NCI-H748 treated with DMSO at 0.1 percent for 48 hours (cell line): Measurements from ENCODE around the gene THAP10.
"Not testable (repeated sequence)": the region's sequence is repeated elsewhere in the genome, so short reads cannot be mapped to it uniquely, and the experiment has no call there.

Source experiments
- DNase-seq: peaks from one replicate; lab custom pipeline; 2025; lab: John Stamatoyannopoulos, UW

The THAP10 gene

DNA sequence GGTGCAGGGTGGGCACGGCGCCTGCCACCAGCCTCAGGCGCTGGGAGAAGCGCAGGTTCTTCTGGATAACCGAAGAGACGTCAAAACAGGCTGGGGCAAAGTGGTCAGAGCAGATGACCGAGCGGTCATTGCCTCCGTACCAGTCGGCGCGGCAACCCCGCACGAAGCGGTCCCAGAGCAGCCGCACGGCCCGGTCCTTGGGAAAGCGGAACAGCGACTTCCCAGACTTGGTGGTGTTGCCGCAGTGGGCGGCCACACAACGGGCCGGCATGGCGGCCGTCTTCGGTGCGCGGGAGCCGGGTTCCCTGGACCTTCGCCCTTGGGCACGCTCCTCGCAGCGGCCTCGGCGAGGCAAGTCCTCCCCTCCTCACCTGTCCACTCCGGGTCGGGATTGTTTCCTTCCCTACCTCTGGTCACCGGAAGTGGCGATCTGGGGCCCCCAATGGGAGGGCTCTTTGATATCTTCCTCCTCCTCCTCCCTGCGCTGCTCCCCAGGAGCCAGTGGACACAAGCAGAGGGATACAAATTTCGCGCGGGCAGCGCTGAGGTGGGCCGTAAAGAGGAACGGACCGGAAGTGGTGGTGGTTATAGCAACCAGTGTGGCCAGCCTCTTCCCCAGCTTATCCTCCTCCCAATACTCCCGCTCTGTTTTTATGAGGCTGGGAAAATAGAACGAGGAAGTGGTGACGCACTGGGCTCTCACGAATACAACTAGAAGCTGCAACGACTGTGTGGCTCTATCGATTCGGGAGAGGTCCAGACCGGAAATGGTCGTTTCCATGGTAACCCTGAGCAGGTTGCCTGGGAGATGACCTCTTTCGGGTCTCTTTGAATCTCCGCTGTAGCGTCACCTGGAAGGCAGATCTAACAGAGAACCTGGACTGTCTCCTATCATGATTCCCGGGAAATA lies at the start of gene THAP10, which contains the start of gene LRRC49:
TSS of gene THAP10 (minus strand) at position 432 of the 910 bp plus-strand sequence. CDS start at position 271, 161 bp downstream.
TSS of gene LRRC49 (plus strand) at position 825 of the 910 bp plus-strand sequence. CDS start at position 894, 69 bp downstream.
- peak; percentile 91 for DNase-seq

DNA sequence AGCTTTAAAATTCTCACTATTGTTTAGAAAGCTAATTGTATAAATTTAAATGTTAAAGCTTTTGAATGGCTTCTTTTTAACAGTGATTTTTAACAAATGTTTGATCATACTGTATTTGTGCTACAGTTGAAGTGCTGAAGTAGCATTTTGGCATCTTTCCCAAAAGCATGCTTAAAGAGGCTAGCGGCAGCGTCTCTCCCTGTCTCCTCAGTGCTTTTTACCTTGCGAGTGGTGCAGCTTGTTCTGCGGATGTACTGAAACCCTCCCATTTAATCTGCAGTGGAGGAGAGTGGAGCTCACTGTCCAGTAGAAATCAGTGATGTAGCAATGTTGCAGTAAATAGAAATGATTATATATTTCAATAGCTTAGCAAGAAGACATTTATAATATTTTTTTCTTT lies 44.1 kb upstream of the THAP10 start:
- DNase-seq, result peak; percentile 61

GRCh38 chr15:70935631-70936030 lies 43.4 kb upstream of the THAP10 start:
- DNase-seq, result no peak

GRCh38 chr15:70933411-70933810 lies 41.2 kb upstream of the THAP10 start:
- DNase-seq, result no peak

GRCh38 chr15:70932397-70932796 lies 40.2 kb upstream of the THAP10 start:
- DNase-seq, result no peak

- no peak for DNase-seq
These were observed 39.6 kb upstream of the THAP10 start for GRCh38 chr15:70931821-70932220.

DNA sequence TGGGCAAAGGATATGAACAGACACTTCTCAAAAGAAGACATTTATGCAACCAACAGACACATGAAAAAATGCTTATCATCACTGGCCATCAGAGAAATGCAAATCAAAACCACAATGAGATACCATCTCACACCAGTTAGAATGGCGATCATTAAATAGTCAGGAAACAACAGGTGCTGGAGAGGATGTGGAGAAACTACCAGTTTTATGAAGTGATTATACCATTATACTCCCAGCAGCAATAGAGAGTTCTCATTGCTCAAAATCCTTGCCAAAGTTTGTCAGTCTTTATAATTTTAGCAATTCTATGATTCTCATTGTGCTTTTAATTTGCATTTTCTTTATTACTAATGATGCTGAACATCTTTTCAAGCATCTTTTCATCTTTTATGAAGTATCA lies 34.7 kb upstream of the THAP10 start:
- DNase-seq, result not testable (repeated sequence)

GRCh38 chr15:70923311-70924080 lies 31.3 kb upstream of the THAP10 start:
- no peak for DNase-seq

DNA sequence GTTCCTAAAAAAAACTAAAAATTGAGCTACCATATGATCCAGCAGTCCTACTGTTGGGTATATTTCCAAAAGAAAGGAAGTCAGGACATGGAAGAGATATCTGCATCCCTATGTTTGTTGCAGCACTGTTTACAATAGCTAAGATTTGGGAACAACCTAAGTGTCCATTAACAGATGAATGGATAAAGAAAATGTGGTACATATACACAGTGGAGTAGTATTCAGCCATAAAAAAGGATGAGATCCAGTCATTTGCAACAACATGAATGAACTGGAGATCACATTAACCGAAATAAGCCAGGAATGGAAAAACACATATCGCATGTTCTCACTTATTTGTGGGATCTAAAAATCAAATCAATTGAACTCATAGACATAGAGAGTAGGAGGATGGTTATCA lies 29.9 kb upstream of the THAP10 start:
- no peak for DNase-seq

DNA sequence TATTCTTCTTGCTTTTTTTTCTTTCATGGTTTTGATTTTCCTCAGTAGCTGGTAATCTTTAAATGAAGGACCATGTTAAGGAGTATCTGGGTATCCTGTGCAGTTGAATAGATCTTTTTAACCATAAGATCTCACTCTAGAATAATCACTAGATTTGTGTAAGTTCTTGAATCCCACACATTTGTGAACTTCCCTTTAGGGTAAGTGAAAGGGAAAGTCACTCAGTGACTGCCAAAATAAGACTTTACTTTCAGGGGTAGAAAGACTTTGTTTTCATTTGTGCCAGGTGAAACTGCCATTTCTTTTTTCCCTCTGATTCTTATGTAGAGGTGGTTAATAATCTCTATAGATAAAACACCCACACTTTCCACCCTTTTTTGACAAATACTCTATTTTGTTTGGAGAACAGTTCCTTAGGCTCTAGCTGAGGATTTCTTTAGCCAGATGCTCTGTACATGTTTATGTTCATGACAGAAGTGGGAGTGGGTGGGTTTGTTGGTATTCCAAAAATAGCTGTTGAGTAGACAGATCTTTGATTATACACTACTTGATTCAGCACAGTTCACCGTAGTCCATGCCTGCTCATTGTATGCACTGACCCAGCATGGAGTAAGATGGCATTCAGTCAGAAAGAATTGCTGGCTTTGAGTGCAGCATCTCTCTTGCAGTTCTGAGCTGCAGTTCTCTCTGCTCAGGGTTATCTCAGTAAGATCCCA lies 28.9 kb upstream of the THAP10 start:
- no peak for DNase-seq

- no peak for DNase-seq
These were observed 25.7 kb upstream of the THAP10 start for GRCh38 chr15:70917955-70918354.

GRCh38 chr15:70916531-70916930 lies 24.3 kb upstream of the THAP10 start:
- no peak for DNase-seq

- no peak for DNase-seq
These were observed 20.0 kb upstream of the THAP10 start for GRCh38 chr15:70912187-70912586.

DNA sequence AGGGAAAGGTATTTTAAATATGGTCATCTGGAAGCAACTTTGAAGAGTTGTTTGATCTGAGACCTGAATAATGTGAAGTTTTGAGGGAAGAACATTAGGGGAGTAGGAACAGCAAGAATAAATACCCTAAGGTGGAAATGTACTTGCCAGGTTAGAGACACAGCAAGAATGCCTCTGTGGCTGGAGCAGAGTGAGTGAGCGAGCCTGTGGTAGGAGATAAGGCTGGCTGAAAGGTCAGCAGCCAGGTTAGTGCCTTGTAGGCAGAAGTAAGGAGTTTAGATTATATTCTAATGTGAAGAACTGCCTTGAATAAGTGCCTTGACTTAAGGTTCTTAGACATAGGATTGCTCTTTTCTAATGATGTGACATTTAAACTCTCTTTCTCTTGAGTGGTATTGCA lies 18.7 kb upstream of the THAP10 start:
- no peak for DNase-seq

GRCh38 chr15:70907784-70908471 lies 15.7 kb upstream of the THAP10 start:
- no peak for DNase-seq

DNA sequence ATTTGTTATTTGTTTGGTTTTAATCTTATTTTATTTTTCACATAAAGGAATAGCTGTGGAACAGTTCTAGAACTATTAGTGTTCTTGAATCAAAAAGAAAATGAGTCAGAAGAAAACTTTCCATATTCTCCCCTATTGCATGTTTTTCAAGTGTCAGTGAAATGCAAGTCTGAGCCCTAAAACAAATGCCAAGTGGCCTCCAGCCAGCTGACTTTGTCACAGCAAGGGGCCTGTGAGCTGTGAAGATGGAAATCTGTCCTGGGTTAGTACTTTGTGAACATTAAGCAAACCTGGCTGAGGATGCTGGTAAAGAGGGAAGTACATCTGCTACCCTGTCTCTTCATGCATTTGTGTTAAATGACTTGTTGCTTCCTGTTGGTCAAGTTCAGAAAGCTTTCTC lies 14.6 kb upstream of the THAP10 start:
- DNase-seq, result no peak

DNA sequence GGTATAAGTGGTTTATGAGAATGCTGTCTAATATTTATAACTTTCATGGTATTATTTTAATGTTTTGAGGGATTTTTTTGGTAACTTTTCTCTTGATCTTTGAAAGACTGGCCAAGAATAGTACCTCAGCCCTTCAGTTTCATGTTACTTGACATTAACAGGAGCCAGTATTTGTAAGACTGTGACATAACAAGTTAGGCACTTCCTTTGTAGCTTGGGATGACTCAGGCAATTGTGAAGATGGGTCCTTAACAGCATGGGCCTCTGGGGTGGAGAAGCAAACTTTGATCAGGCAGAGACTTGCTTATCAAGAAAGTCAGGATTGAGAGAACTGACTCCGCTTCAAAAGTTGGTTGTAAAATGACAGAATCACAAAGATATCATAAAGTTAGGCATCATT lies 9.9 kb upstream of the THAP10 start:
- DNase-seq, result no peak

DNA sequence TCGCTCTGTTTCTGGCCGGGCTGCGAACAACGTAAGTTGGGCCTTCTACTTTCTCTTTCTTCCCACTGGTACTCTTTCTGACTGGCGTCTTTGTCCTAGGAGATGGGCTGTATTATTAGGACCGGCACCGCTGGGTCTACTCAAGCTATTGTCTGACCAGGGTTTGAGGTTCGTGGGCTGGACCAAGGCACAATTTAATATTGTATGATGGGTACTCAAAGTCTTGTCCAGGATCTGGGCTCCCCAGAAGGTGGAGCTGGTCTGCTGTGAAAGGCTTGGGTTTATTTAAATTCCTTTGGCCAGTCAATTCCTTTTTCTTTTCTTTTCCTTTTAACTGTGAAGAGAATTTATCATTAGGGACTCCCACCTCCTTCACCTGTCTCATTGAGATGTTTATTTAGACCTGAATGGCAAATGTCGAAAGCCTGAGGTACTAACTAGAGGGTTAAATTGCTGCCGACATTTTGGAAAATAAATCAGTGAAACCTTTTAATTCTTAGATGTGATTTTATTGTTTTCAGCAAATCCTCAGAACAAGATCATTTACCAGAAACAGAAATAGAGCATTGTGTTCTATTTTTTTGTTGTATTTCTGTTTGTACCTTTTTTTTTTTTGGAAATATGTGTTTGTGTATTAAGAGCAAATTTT lies 803 bp upstream of the THAP10 start:
- peak; percentile 61 for DNase-seq

DNA sequence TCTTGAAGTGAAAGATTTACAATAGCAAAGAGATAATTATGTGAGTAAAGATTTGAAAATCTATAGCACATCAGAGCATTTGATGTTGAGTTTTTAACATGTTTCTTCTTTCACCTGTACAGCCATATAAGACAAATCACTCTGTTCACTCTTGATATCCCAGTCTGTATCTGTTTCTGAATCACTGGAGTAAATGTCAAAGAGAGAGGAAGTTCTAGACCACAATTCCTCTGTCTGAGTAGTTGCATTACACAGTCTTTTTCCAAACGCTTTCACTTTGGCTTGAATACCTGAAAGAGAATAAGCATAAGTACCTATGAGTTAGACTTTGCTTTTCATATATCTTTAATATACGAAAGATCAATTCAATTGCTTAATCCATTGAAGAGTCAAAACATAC lies 9.9 kb downstream of the THAP10 start:
- DNase-seq, result no peak

- no peak for DNase-seq
These were observed 11.5 kb downstream of the THAP10 start for GRCh38 chr15:70880781-70881180.

DNA sequence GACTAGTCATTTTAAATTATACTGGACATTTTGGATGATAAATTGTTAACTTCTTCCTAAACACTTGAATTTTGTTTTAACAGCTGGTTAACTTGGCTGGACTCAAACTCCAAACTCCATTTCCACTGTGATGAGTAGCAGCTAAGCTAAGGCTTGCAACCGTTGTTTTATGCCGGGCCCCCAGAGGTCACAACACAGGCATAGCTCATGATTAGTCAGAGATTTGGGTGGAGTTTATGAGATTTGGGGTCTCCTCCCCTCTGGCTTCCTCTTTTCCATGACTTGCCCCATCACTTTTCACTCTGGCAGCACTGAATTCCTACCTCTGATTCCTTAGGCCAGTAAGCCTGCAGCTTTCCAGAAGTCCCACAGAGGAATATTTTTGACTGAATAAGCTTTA lies 12.8 kb downstream of the THAP10 start:
- DNase-seq, result no peak
